ENCODE results near the gene RNASE8.

The RNASE8 gene

GRCh38 chr14:21069388-21070082 is 11.9 kb downstream of the RNASE8 start:
- peak; percentile 92; the same call in 1 of the 2 replicates for TF ChIP-seq EZH2phosphoT487 (IDR thresholded peaks at IDR 0.05; ENCODE audit: borderline replicate concordance, low read length)
- TF ChIP-seq, protein P1, sequence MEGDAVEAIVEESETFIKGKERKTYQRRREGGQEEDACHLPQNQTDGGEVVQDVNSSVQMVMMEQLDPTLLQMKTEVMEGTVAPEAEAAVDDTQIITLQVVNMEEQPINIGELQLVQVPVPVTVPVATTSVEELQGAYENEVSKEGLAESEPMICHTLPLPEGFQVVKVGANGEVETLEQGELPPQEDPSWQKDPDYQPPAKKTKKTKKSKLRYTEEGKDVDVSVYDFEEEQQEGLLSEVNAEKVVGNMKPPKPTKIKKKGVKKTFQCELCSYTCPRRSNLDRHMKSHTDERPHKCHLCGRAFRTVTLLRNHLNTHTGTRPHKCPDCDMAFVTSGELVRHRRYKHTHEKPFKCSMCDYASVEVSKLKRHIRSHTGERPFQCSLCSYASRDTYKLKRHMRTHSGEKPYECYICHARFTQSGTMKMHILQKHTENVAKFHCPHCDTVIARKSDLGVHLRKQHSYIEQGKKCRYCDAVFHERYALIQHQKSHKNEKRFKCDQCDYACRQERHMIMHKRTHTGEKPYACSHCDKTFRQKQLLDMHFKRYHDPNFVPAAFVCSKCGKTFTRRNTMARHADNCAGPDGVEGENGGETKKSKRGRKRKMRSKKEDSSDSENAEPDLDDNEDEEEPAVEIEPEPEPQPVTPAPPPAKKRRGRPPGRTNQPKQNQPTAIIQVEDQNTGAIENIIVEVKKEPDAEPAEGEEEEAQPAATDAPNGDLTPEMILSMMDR (IDR thresholded peaks at IDR 0.05; ENCODE audit: low read depth, low read length, poor library complexity, severe bottlenecking) = no peak
- peak overlapping the region; percentile 67 for H3K4me3 ChIP-seq (ENCODE audit: low read length)
- H3K27ac ChIP-seq (ENCODE audit: low read depth, low read length) = no peak overlapping the region

GRCh38 chr14:21070083-21070609 is 12.5 kb downstream of the RNASE8 start, which contains the start of gene ARHGEF40:
Gene ARHGEF40 (plus strand): TSS chr14:21070304. CDS start chr14:21070397, 93 bp downstream.
- Histone ChIP-seq H3K79me2 (ENCODE audit: control insufficient read depth, low read length) (no peaks in the 10 kb centered on the region), H3K9me3 (ENCODE audit: control insufficient read depth, insufficient read depth, low read length) (no peaks in the 10 kb centered on the region), H3K27me3 (ENCODE audit: control insufficient read depth, low read length) (peaks cover 56% of the 10 kb centered on the region), H3K36me3 (ENCODE audit: control insufficient read depth, low read length) (no peaks in the 10 kb centered on the region), H3K4me1 (ENCODE audit: control insufficient read depth, low read length) (peaks cover 46% of the 10 kb centered on the region), H3K9me2 (replicated peaks; ENCODE audit: control insufficient read depth, low read length) (no peaks in the 10 kb centered on the region), H3K27ac (ENCODE audit: low read depth, low read length) (no peak within 1 kb of the TSS), H3F3A (ENCODE audit: control insufficient read depth, insufficient read depth) (peaks cover 8% of the 10 kb centered on the region; the same call in 1 of the 2 replicates), H4K20me1 (ENCODE audit: control insufficient read depth, insufficient read depth, low read depth, low read length) (no peaks in the 10 kb centered on the region), H3K4me3 (ENCODE audit: low read length) (peak within 1 kb of the TSS; percentile 67), H3K4me2 (ENCODE audit: low read length) (peak within 1 kb of the TSS; percentile 89)
- TF ChIP-seq EZH2phosphoT487 (IDR thresholded peaks at IDR 0.05; ENCODE audit: borderline replicate concordance, low read length) = no peak
- TF ChIP-seq, protein P1 (IDR thresholded peaks at IDR 0.05; ENCODE audit: low read depth, low read length, poor library complexity, severe bottlenecking) = no peak

More at GRCh38 chr14:21069388-21070082, 11.9 kb downstream of the RNASE8 start:
- Histone ChIP-seq H3K36me3 (ENCODE audit: control insufficient read depth, low read length) (no peaks in the 10 kb centered on the region), H3K27me3 (ENCODE audit: control insufficient read depth, low read length) (peaks cover 60% of the 10 kb centered on the region), H3K4me1 (ENCODE audit: control insufficient read depth, low read length) (peaks cover 46% of the 10 kb centered on the region), H3K9me3 (ENCODE audit: control insufficient read depth, insufficient read depth, low read length) (no peaks in the 10 kb centered on the region), H3K9me2 (replicated peaks; ENCODE audit: control insufficient read depth, low read length) (no peaks in the 10 kb centered on the region), H3K4me2 (ENCODE audit: low read length) (peak overlapping the region; percentile 89), H3F3A (ENCODE audit: control insufficient read depth, insufficient read depth) (peaks cover 8% of the 10 kb centered on the region; the same call in 1 of the 2 replicates), H4K20me1 (ENCODE audit: control insufficient read depth, insufficient read depth, low read depth, low read length) (no peaks in the 10 kb centered on the region), H3K79me2 (ENCODE audit: control insufficient read depth, low read length) (no peaks in the 10 kb centered on the region)

GRCh38 chr14:21070610-21071224 is 13.1 kb downstream of the RNASE8 start:
- H3K27ac ChIP-seq (ENCODE audit: low read depth, low read length) = no peak overlapping the region

More at GRCh38 chr14:21070610-21071224, 13.1 kb downstream of the RNASE8 start:
- H3K36me3 ChIP-seq (ENCODE audit: control insufficient read depth, low read length) = no peaks in the 10 kb centered on the region
- peaks cover 50% of the 10 kb centered on the region for H3K27me3 ChIP-seq (ENCODE audit: control insufficient read depth, low read length)
- peaks cover 46% of the 10 kb centered on the region for H3K4me1 ChIP-seq (ENCODE audit: control insufficient read depth, low read length)
- peak overlapping the region; percentile 89 for H3K4me2 ChIP-seq (ENCODE audit: low read length)
- TF ChIP-seq, protein P1 (IDR thresholded peaks at IDR 0.05; ENCODE audit: low read depth, low read length, poor library complexity, severe bottlenecking) = no peak
- TF ChIP-seq EZH2phosphoT487 (IDR thresholded peaks at IDR 0.05; ENCODE audit: borderline replicate concordance, low read length) = 0 out of 2 replicates have a peak, but pooled peaks have one; percentile 53
- no peaks in the 10 kb centered on the region for H3K9me2 ChIP-seq (replicated peaks; ENCODE audit: control insufficient read depth, low read length)
- peak overlapping the region; percentile 67 for H3K4me3 ChIP-seq (ENCODE audit: low read length)
- H4K20me1 ChIP-seq (ENCODE audit: control insufficient read depth, insufficient read depth, low read depth, low read length) = no peaks in the 10 kb centered on the region
- H3F3A ChIP-seq (ENCODE audit: control insufficient read depth, insufficient read depth) = peaks cover 8% of the 10 kb centered on the region; the same call in 1 of the 2 replicates
- H3K9me3 ChIP-seq (ENCODE audit: control insufficient read depth, insufficient read depth, low read length) = no peaks in the 10 kb centered on the region
- H3K79me2 ChIP-seq (ENCODE audit: control insufficient read depth, low read length) = no peaks in the 10 kb centered on the region

Measured in DOHH2 (cell line).